ENCODE measurements around the gene TENM4.
A peak's percentile ranks its signal among the peaks of the same experiment; 100 is the strongest.

Gene TENM4

GRCh38 chr11:79466411-79466810 lies 25.6 kb upstream of the TENM4 start:
- Mint-ChIP-seq H3K4me1 (ENCODE audit: low read depth) (no peaks in the 10 kb centered on the region), H3K36me3 (ENCODE audit: low read depth) (no peaks in the 10 kb centered on the region), H3K27me3 (peaks cover 46% of the 10 kb centered on the region), H3K27ac (no peak overlapping the region), H3K4me3 (no peak overlapping the region), H3K9me3 (no peaks in the 10 kb centered on the region)
- intact Hi-C loops (cut with micrococcal nuclease), result no loop called here

- Mint-ChIP-seq H3K27ac (no peak overlapping the region), H3K4me3 (no peak overlapping the region), H3K27me3 (peaks cover 37% of the 10 kb centered on the region), H3K4me1 (ENCODE audit: low read depth) (no peaks in the 10 kb centered on the region), H3K9me3 (no peaks in the 10 kb centered on the region), H3K36me3 (ENCODE audit: low read depth) (no peaks in the 10 kb centered on the region)
- intact Hi-C loops (cut with micrococcal nuclease), result no loop called here
These were observed 24.3 kb upstream of the TENM4 start for GRCh38 chr11:79465160-79465559.

- Mint-ChIP-seq H3K27ac (no peak overlapping the region), H3K36me3 (ENCODE audit: low read depth) (no peaks in the 10 kb centered on the region), H3K4me3 (no peak overlapping the region), H3K9me3 (no peaks in the 10 kb centered on the region), H3K4me1 (ENCODE audit: low read depth) (peaks cover 5% of the 10 kb centered on the region), H3K27me3 (peaks cover 29% of the 10 kb centered on the region)
- intact Hi-C loops (cut with micrococcal nuclease), result no loop called here
These were observed 21.1 kb upstream of the TENM4 start for GRCh38 chr11:79461666-79462645.

GRCh38 chr11:79461144-79461543 lies 20.3 kb upstream of the TENM4 start:
- H3K27ac Mint-ChIP-seq, result no peak overlapping the region
- no peak overlapping the region for H3K4me3 Mint-ChIP-seq
- peaks cover 5% of the 10 kb centered on the region for H3K4me1 Mint-ChIP-seq (ENCODE audit: low read depth)
- peaks cover 35% of the 10 kb centered on the region for H3K27me3 Mint-ChIP-seq
- intact Hi-C loops (cut with micrococcal nuclease), result no loop called here
- no peaks in the 10 kb centered on the region for H3K9me3 Mint-ChIP-seq
- no peaks in the 10 kb centered on the region for H3K36me3 Mint-ChIP-seq (ENCODE audit: low read depth)

- Mint-ChIP-seq H3K4me3 (no peak overlapping the region), H3K36me3 (ENCODE audit: low read depth) (no peaks in the 10 kb centered on the region), H3K9me3 (no peaks in the 10 kb centered on the region), H3K27ac (no peak overlapping the region), H3K4me1 (ENCODE audit: low read depth) (peaks cover 5% of the 10 kb centered on the region), H3K27me3 (peaks cover 43% of the 10 kb centered on the region)
- intact Hi-C loops (cut with micrococcal nuclease), result no loop called here
These were observed 17.9 kb upstream of the TENM4 start for GRCh38 chr11:79458709-79459108.

- intact Hi-C loops (cut with micrococcal nuclease), result no loop called here
- peaks cover 5% of the 10 kb centered on the region for H3K4me1 Mint-ChIP-seq (ENCODE audit: low read depth)
These were observed 15.7 kb upstream of the TENM4 start for GRCh38 chr11:79456501-79456900.

GRCh38 chr11:79453617-79454016 lies 12.8 kb upstream of the TENM4 start:
- H3K4me1 Mint-ChIP-seq (ENCODE audit: low read depth), result peaks cover 3% of the 10 kb centered on the region
- H3K9me3 Mint-ChIP-seq, result no peaks in the 10 kb centered on the region
- H3K27me3 Mint-ChIP-seq, result peaks cover 44% of the 10 kb centered on the region
- no peaks in the 10 kb centered on the region for H3K36me3 Mint-ChIP-seq (ENCODE audit: low read depth)
- no peak overlapping the region for H3K4me3 Mint-ChIP-seq
- H3K27ac Mint-ChIP-seq, result no peak overlapping the region
- intact Hi-C loops (cut with micrococcal nuclease), result no loop called here

More at GRCh38 chr11:79456501-79456900, 15.7 kb upstream of the TENM4 start:
- Mint-ChIP-seq H3K27me3 (peaks cover 47% of the 10 kb centered on the region), H3K27ac (no peak overlapping the region), H3K9me3 (no peaks in the 10 kb centered on the region), H3K36me3 (ENCODE audit: low read depth) (no peaks in the 10 kb centered on the region), H3K4me3 (no peak overlapping the region)

GRCh38 chr11:79449040-79449439 lies 8.2 kb upstream of the TENM4 start:
- no peaks in the 10 kb centered on the region for H3K4me1 Mint-ChIP-seq (ENCODE audit: low read depth)
- H3K9me3 Mint-ChIP-seq, result no peaks in the 10 kb centered on the region
- H3K27ac Mint-ChIP-seq, result no peak overlapping the region
- H3K36me3 Mint-ChIP-seq (ENCODE audit: low read depth), result no peaks in the 10 kb centered on the region
- intact Hi-C loops (cut with micrococcal nuclease), result no loop called here
- peaks cover 40% of the 10 kb centered on the region for H3K27me3 Mint-ChIP-seq
- H3K4me3 Mint-ChIP-seq, result no peak overlapping the region

- Mint-ChIP-seq H3K9me3 (no peaks in the 10 kb centered on the region), H3K36me3 (ENCODE audit: low read depth) (no peaks in the 10 kb centered on the region), H3K4me3 (no peak overlapping the region), H3K4me1 (ENCODE audit: low read depth) (no peaks in the 10 kb centered on the region), H3K27ac (no peak overlapping the region), H3K27me3 (peaks cover 51% of the 10 kb centered on the region)
- intact Hi-C loops (cut with micrococcal nuclease), result no loop called here
These were observed 6.4 kb upstream of the TENM4 start for GRCh38 chr11:79447038-79447786.

GRCh38 chr11:79444923-79445322 lies 4.1 kb upstream of the TENM4 start:
- Mint-ChIP-seq H3K36me3 (ENCODE audit: low read depth) (no peaks in the 10 kb centered on the region), H3K9me3 (no peaks in the 10 kb centered on the region), H3K4me3 (no peak overlapping the region), H3K27ac (no peak overlapping the region), H3K4me1 (ENCODE audit: low read depth) (peaks cover 14% of the 10 kb centered on the region), H3K27me3 (peaks cover 59% of the 10 kb centered on the region)
- intact Hi-C loops (cut with micrococcal nuclease), result no loop called here

GRCh38 chr11:79441461-79441875 lies 638 bp upstream of the TENM4 start:
- H3K4me1 Mint-ChIP-seq (ENCODE audit: low read depth), result peaks cover 39% of the 10 kb centered on the region
- intact Hi-C loops (cut with micrococcal nuclease), result no loop called here
- H3K27me3 Mint-ChIP-seq, result peaks cover 84% of the 10 kb centered on the region
- no peaks in the 10 kb centered on the region for H3K36me3 Mint-ChIP-seq (ENCODE audit: low read depth)
- H3K27ac Mint-ChIP-seq, result peak overlapping the region; percentile 70
- H3K9me3 Mint-ChIP-seq, result no peaks in the 10 kb centered on the region
- peak overlapping the region; percentile 71 for H3K4me3 Mint-ChIP-seq

GRCh38 chr11:79439886-79440570 lies 802 bp downstream of the TENM4 start:
- intact Hi-C loops (cut with micrococcal nuclease), result loop anchor here (5.0 kb wide), 1 partner anchor 38 kb away; no protein-coding TSS in a partner anchor
- Mint-ChIP-seq H3K36me3 (ENCODE audit: low read depth) (no peaks in the 10 kb centered on the region), H3K9me3 (no peaks in the 10 kb centered on the region), H3K4me1 (ENCODE audit: low read depth) (peaks cover 39% of the 10 kb centered on the region), H3K27me3 (peaks cover 88% of the 10 kb centered on the region), H3K4me3 (peak overlapping the region; percentile 65), H3K27ac (no peak overlapping the region)

GRCh38 chr11:79439410-79439885 lies 1.4 kb downstream of the TENM4 start:
- H3K27me3 Mint-ChIP-seq, result peaks cover 88% of the 10 kb centered on the region
- intact Hi-C loops (cut with micrococcal nuclease), result loop anchor here (5.0 kb wide), 1 partner anchor 37 kb away; no protein-coding TSS in a partner anchor
- H3K9me3 Mint-ChIP-seq, result no peaks in the 10 kb centered on the region
- H3K4me1 Mint-ChIP-seq (ENCODE audit: low read depth), result peaks cover 39% of the 10 kb centered on the region
- no peak overlapping the region for H3K27ac Mint-ChIP-seq
- peak overlapping the region; percentile 41 for H3K4me3 Mint-ChIP-seq
- no peaks in the 10 kb centered on the region for H3K36me3 Mint-ChIP-seq (ENCODE audit: low read depth)

All from dendritic cell treated with granulocyte-macrophage colony-stimulating factor and Interleukin-4, amounts not matched to agents 40 ng/mL and 50 ng/mL, for 4 days (primary cell).